SKM-1 treated with dmso at 0.1 percent for 144 hours (cell line): ENCODE measurements around the gene DOCK9.

ENCODE experiments used
- DNase-seq: peaks from one replicate; lab custom pipeline; 2025; ENCODE audit not compliant: unreplicated experiment; lab: John Stamatoyannopoulos, UW

Gene DOCK9

DNA sequence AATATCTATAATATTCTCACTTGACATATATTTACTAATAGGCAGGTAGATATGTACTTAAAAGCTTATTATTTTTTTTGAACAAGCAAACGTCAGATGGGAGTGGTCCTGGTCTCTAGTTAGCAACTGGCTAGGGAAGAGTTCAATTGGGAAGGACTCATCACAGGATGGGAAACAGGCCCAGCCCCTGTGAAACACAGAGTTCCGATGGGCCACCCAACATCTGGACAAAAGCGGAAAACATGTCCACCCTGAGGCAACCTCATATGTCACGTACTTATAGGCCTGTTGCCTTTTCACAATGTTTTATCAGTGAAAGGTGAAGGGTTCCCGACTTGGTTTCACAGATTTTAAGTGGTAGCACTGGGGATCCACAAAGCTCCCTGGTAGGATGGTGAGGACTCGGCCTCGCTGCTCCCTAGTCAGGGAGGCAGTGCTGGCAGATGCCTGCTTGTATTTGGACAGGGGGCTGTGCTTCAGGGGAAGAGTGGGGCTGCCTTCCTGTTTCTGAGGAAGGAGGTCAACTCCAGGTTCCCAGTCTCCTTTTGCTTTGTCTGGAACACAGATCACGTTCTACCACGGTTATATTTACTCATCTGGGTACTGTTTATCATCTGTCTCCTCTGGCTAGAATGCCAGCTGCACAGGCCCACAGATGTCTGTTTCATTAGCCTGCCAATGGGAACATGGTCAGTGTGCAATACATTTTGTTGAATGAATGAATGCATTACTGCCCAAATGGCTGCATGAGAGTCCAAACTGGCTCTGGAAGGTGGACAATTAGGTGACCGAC, 176.0 kb downstream of the DOCK9 start:
- no peak for DNase-seq

DNA sequence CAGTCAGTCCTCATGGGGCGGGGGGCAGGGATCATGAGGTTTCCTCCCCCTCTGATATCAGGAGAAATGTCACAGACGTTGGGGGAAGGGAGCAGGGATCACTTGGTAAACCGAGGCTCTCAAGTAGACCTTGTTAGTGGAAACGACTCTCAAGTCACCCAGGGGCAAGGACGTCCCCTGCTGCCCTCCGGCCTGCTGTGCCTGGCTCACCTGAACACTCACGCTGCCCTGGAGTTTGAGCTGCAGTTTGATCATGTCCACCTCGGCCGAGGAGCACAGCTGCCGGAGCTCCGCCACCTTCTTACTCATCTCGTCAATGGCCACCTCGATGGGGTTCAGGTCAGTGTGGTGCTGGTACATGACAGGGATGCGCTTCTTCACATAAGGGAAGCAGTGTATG, 177.8 kb downstream of the DOCK9 start:
- no peak for DNase-seq

DNA sequence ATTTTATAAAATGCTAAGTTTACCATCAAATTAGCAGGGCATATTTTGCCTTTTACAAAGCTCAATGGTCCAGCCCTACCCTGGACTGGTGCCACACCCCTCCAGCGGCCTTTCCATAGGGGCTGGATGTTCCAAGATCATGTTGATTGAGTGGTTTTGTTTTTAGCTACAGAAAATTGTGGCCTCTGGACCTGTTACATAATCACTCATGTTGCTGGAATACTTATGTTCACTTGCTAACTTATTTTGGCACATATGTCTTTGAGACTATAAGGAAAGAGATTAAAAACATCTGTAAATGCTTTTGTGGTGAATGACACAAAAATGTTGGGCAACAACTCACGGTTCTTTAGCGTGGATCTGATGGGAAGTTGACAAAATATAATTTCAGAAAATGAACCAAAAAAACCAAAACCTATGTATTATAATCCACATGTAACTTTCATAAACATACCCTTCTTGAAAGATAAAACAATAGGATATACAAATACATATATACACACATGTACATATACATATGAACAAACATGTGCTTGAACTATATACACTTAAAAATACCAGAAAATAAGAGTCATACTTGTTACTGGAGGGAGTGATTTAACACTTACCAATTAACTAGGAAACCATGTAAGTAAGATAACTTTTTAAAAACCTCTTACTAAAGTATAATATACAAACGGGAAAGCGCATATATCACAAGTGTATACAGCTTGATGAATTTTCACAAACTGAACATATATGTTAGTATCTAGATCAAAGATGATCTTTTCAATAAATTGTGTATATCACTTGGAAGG, 178.8 kb downstream of the DOCK9 start:
- no peak for DNase-seq

DNA sequence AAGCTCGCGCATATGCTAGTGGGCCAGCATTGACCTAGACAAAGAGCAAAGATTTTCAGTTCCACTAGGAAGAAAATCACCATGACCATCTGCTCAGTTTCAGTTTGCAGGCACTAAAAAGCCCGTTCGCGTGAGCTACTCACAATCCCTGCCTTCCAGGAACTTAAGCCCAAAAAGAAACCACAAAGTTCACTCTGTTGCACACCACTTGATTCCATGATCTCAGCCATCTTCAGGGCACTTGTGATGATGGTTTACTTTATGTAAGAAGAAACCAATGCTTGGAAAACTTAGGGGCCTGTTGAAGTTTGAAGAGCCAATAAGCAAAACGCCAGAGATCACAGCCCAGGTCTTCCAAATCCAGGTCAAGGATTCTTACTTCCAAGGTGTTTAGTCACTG, 180.4 kb downstream of the DOCK9 start:
- DNase-seq: no peak

DNA sequence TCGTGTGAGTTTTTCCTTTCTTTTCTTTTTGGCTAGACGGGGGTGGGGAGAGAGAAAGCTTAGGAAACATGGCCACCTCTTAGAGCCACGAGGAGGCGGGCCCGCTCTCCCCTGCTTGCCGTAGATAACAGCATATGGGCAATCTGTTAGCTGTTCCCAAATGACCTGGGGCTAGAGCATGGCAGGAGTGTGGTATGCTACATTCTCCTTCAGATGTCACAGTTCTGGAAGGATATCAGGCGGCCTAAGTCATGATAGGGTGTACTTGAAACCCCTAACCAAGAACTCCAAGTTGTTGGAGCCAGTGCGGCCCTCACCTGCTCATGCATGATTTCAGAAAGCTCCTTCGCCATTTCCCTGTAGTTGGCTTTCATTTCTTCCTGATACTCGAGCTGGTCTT, 181.1 kb downstream of the DOCK9 start:
- DNase-seq: no peak

DNA sequence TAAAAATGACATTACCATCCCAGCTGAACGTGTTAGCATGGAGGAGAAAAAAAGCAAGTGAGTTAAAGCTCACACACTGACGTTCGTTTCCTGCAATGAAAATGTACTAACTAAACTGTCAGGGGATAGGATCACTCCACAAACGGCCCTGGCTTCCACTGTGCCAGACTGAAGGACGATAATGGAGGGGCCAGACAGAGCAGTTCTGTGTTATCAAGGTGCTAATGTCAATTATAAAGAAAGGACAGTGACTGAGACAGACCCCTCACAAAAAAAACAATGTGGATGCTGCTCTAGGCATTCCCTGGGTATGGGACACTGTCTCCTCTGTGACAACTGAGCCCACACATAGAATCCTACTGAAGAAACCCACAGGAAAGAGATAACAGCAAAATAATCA, 181.7 kb downstream of the DOCK9 start:
- DNase-seq: no peak

DNA sequence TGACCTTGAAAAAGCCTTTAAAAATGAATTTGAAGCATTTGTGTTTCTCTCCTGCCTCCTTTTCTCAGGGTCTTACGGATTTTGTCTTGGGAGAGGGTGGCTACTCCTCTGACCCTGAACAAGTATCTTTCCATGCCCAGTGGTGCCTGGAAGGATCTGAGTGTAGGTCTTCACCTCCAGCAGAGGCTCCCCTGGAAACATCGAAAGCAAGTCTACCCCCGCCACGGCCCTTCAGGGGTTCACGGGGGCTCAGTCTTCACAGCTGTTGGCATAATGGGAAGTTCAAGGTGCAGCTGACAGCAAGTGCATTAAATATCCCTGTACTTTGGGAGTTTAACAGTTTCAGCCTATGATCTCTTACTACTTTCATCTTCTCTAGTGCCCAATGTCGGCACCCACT, 182.6 kb downstream of the DOCK9 start:
- DNase-seq: no peak

DNA sequence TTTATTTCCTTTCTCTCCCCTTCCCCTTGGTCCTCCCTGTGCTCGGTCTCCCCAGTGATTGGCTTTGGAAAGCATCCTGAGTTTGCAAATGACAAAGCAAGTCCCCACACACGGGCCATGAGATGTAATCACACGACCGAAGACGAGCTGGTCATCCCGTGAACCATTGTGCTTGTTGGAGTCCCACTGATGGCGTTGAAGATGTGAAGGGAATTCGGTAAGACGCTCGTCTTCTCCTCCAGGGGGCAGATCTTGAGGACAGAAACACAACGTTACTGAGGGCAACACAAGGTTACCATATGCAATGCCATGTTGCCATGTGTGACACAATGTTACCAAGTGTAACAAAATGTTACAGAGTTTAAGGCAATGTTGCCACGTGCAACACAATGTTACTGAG, 183.4 kb downstream of the DOCK9 start:
- DNase-seq: no peak

DNA sequence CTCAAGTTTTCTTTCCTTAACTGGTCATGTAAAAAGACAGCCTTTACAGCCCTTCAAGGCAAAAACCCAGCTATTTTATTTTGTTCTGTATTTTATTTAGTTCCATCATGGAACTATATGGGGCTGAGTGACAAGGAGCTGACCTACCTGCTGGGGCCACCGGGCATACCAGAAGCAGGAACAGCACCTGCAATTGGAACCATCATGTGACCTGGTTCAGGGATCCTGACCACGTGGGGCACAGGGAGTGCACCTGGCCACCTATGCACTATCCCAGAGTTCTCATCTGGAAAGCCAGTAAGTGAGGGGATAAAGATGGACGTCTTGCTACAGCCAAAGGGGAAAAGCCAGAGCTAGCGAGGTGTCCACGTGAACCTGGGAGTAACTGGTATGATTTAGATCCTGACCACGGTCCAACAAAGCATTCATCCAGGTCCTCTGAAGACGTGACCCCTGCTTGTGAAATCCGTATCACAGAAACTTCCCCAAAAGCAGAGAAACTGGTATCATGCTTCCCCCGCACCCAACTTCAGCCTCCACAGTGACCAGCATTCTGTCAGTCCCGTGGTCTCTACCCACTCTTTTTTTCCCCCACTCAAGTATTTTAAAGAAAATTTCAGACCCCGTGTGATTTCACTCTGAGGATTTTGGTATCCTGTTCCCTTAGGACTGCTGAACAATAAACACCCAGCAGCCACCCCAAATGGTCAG, 184.9 kb downstream of the DOCK9 start:
- DNase-seq: no peak

DNA sequence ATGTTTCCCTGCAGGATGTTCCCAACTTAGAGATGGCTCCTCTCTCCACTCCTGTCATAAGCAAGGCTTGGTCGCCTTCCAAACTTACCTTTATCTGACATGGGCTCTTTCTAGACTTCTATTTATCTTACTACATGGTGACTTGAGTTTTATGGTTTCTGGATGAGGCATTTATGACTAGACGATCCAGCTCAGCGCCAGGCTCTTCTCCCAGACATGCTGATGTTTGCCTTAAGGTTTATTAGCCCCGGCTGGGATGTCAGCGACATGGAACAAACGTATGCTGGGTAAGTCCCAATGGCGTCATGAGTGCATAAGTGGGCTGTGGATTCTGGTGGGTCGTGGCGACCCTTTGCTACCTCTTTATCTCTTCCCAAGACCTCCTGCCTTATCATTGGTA, 185.5 kb downstream of the DOCK9 start:
- DNase-seq: no peak

DNA sequence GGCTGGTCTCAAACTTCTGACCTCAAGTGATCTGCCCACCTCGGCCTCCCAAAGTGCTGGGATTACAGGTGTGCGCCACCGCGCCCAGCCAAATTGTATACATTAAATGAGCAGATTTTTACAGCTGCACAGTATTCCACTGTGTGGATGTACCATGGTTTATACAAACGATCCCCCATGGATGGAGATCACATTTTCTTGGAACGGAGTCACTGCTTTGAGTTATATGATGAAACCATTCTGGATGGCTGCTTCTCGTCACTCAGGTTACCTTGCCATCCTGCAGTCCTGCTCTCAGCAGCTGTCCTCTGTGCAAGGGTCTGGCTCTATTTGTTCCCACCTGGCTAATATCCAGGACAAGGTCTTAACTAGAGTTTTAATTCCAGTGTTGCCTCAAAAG, 186.3 kb downstream of the DOCK9 start:
- no peak for DNase-seq

DNA sequence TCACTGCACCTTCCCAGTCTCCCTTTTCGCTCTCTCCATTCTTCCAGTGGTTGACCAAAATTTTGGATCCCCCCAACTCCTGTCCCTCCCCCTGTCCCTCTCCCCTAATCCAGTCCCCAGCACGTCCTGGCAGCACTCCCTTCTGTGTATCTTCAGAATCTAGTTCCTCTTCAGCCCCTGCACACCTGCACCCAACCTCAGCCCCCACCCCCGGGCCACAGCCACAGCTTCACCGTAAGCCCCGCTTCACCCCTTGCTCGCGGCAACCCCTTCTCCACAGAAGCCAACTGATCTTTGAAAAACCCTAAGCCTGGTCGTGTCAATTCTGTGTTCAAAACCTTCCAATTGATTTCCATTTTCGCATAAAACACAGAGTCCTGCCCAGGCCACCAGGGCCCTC, 189.9 kb downstream of the DOCK9 start:
- no peak for DNase-seq

DNA sequence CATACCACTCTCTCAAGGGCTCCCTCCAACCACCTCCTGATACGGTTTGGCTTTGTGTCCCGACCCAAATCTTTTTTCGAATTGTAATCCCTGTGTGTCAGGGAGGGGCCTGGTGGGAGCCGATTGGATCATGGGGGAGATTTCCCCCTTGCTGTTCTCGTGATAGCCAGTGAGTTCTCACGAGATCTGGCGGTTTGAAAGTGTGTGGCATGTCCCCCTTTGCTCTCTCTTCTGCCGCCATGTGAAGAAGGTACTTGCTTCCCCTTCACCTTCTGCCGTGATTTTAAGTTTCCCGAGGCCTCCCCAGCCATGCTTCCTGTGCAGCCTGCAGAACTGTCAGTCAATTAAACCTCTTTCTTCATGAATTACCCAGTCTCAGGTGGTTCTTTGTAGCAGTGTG, 190.7 kb downstream of the DOCK9 start:
- DNase-seq: no peak

DNA sequence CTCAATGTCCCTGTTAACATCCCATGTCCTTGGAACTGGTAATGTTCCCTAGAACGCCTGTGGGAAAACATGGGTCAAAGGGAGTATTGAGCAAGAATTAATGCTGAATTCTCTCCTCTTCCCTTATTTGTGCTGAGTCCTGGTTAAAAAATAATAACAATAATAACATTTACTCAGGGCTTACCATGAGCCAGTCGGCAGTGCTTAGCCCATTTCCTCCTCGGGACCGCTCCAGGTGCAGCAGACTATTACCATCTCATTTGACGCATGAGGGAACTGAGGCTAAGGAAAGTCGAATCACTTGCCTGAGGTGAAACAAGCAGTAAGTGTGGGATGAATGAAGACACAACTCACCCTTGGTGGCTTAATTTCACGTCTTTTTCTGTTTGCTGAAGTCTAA, 191.8 kb downstream of the DOCK9 start:
- no peak for DNase-seq

DNA sequence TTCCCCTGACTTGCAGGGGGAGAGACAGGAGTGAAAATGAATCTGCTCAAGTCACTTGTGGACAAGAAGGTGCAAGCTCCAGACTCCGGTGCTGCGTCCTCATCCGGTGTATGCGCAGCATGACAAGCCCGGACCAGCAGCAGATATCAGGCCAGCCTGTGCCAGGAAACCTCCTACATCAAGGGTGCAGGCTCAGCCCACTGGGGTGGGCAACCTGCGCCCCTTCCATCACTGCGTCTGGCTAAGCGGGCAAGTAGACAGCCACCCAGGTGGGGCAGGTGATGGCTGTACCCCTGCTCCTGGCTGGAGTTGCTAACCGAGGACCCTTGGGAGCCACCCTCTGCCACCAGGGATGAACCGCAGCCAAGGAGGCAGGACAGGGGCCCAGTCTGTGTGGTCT, 192.5 kb downstream of the DOCK9 start:
- no peak for DNase-seq

DNA sequence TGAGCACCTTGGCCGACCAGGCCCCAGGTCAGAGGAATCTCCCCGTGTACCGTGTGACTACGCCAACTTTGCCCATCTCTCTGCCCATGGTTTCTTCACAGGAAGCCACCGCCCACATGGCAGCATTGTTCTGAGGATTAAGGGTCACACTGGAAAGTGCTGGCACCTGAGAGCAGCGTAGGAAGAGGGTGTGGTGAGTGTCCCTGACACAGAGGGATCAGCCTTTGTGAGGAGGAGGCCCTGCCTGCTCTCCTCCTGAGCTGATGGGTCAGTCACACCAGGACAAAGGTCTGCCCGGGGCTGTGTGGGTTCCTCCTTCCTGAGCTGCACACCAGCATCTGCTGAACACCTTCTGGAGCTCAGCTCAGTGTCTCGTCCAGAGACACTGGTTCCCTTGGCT, 193.2 kb downstream of the DOCK9 start:
- no peak for DNase-seq

DNA sequence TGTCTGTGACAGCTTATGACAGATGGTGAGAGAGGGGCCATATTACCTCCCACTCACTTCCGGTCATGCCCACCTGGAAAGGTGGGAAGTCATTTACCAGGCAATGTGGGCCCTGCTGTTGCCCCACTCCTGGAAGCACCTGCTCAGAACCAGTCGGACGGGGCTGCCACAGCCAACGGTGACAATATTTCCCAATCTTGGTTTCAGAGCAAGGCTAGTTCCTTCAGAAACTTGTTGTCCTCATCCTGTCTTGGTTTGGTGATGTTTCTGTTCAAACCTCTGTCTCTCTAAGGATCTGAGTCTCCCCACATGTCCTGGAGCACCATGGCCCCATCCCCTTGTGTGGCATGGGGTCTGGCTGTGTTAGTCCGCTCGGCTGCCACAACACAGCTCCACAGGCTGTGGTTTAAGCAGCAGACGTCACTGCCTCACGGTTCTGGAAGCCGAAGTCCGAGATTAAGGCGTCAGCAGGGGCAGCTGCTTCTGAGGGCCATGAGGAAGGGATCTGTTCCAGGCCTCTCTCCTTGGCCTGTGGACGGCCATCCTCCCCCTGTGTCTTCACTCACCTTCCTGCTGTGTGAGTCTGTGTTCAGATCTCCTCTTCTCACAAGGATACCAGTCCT, 193.9 kb downstream of the DOCK9 start:
- DNase-seq: no peak

DNA sequence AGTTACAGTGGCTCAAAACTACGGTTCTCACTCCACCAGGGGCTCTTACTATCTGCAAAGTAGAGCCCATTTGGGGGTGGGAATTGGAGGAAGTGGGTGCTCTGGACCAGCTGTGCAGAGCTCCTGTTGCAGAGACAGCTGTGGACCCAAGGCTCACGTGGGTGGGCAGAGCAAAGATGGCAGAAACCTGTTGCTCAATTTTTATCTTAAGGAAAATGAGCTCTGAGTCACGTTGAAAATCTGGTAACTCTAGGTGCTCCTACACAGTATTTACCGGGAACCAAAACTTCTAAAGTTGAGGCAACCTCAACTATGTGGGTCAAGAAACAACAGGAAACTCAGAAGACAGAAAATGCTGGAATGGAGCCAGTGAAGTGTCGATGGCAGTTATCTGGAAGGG, 195.2 kb downstream of the DOCK9 start:
- no peak for DNase-seq

DNA sequence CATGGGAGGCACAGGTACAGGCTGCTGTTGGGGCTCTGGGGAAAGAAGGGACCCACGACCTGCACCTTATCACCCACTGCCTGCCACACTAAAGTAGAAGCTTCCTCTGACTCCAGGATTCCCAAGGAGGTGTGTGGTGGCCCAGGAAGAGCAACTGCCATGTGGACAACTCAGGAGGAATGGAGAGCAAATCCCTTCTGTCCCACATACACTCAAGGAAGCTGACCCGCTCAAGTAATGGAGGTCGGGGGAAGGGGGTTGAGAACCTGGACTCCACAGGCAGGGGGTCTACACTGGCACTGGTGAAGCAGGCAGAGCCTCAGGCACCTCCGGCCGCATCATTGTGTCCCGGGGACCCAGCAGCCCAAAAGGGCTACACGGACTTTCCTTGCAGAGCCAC, 196.0 kb downstream of the DOCK9 start:
- DNase-seq: no peak

DNA sequence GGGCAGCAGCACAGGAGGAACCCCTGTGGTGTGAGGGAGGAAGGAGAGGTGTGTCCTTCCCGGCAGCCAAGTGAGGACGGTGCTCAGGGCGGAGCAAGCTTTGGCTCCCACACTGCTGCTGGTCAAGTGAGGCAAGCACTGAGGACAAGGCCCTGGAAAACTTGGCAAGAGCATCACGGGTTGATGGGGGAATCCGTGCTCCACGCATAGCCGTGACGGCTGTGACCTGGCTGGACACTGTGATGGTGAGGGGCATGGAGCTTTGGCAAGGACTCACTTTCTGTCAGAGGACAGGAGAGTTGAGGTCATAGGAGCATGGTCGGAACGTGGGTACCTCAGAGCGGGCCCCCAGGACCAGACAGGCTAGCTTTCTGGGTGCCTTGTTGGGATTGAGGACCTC, 196.4 kb downstream of the DOCK9 start:
- DNase-seq: no peak

DNA sequence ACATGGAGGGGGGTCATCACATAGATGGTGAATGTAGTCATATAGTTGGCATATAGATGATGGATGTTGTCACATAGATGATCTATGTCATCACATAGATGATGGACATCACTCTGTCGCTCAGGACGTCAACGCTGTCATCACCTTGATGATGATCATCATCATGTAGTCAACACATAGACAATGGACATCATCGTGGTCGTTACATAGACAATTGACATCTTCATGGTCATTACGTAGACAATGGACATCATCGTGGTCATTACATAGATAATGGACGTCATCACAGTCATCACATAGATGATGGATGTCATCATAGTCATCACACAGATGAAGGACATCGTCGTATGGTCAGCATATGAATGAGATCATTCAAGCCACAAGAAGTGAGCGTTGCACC, 196.8 kb downstream of the DOCK9 start:
- no peak for DNase-seq

DNA sequence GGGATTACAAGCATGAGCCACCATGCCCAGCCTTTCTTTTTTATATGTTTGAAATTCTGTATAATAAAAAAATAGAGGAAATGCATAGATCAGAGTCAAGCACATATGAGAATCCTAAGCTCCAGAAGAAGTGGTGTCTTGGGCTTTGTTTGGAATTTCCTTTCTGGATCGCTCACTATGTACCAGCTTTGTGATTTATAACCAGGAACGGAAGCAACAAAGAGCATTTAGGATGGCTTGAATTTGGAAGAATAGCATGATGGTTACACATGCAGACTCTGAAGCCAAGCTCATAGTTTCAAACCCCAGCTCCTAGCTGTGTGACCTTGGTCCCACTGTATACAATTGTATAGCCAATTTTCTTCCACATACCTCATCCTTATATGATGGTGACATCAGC, 197.4 kb downstream of the DOCK9 start:
- DNase-seq: no peak
